Upper lobe of left lung (tissue), 6 donors: ENCODE measurements around the gene B4GALNT4. TPM values are rescaled to one million over a fixed set of nuclear protein-coding genes. Genes with fewer than 3 reads are reported as not detected.

Source experiments
- ATAC-seq, 2 donors: fragments of 200-7000 bp; cut with Tn5 transposase; one replicate each; pipeline ENCODE4 v1.9.1; 2022; ENCODE audit warnings: mild to moderate bottlenecking in 2 of 2, moderate library complexity in 2 of 2; ENCODE audit not compliant: low FRiP score in 2 of 2
- DNase-seq, 2 donors: peaks; one replicate each; pipeline ENCODE4 v3.0.0-alpha.2; 2019 to 2020
- H3K27ac ChIP-seq, 4 donors: fragments of 200-600 bp; sonication (generic); one replicate each; pipeline ENCODE4 v1.5.1; 2016 to 2019
- H3K27me3 ChIP-seq, 4 donors: fragments of 200-600 bp; sonication (generic); one replicate each; pipeline ENCODE4 v1.5.1; 2017 to 2019
- H3K36me3 ChIP-seq, 4 donors: fragments of 200-600 bp; sonication (generic); one replicate each; pipeline ENCODE4 v1.5.1; 2016 to 2019
- H3K4me1 ChIP-seq, 4 donors: fragments of 200-600 bp; sonication (generic); one replicate each; pipeline ENCODE4 v1.5.1; 2018 to 2019
- H3K4me3 ChIP-seq, 4 donors: fragments of 200-600 bp; sonication (generic); one replicate each; pipeline ENCODE4 v1.5.1; 2017 to 2019; ENCODE audit warnings: mild to moderate bottlenecking in 2 of 4, moderate library complexity in 1 of 4
- H3K9me3 ChIP-seq, 4 donors: fragments of 200-600 bp; sonication (generic); one replicate each; pipeline ENCODE4 v1.5.1; 2018 to 2019
- CTCF ChIP-seq, 6 experiments: fragments of 450-650 bp in 4 of 6; fragments of 200-600 bp in 2 of 6; sonication (generic) in 2 of 6; IDR thresholded peaks; one replicate each; pipeline ENCODE4 v1.5.1; 2016 to 2019; ENCODE audit warnings: antibody characterized with exemption in 6 of 6
- EP300 ChIP-seq, 4 donors: sonication (generic); formaldehyde crosslinking; IDR thresholded peaks; one replicate each; pipeline ENCODE4 v1.5.1; 2017; ENCODE audit warnings: antibody characterized with exemption in 4 of 4, control low read depth in 2 of 4
- POLR2A ChIP-seq, 4 donors: fragments of 450-650 bp; IDR thresholded peaks; one replicate each; pipeline ENCODE4 v1.5.1; 2016 to 2017; ENCODE audit warnings: antibody characterized with exemption in 4 of 4, mild to moderate bottlenecking in 2 of 4
- POLR2AphosphoS5 ChIP-seq, 2 donors: sonication (generic); formaldehyde crosslinking; IDR thresholded peaks; one replicate each; pipeline ENCODE4 v1.5.1; 2017; ENCODE audit warnings: antibody characterized with exemption in 2 of 2
- WGBS, 2 donors: methylation state at CpG; one replicate each; pipeline ENCODE4 v1.1.5; 2017 to 2018; 5-methylcytosine and 5-hydroxymethylcytosine counted together
- total RNA-seq, 6 donors: library from RNA; depleted of rRNA in 4 of 6; stranded (reverse); fragments of >200 nt in 4 of 6; gene quantifications; one replicate each; pipeline versions ENCODE4 v1.1.0 to v1.2.1, GENCODE V29; 2016 to 2021
- donor health status: DM: no; HTN: no; CAD: no; lungs with moderate emphysema.
- donor health status: DM: no; HTN: yes; CAD: no; lungs with severe emphysema.

Gene B4GALNT4
- total RNA-seq, 6 donors from 2014 or later = 0.23 to 2.1 (median 0.54) TPM; not detected in 1

- Histone ChIP-seq H3K27me3 (peaks cover 0 to 13% (median 0%) of the 10 kb centered on the region in 4 donors), H3K4me1 (peaks cover 14 to 30% (median 15%) of the 10 kb centered on the region in 4 donors), H3K27ac (no peak overlapping the region), H3K36me3 (peaks cover 0 to 18% (median 5%) of the 10 kb centered on the region in 4 donors), H3K9me3 (no peaks in the 10 kb centered on the region), H3K4me3 (no peak overlapping the region)
- DNase-seq = peak in 1 of 2 donors; percentile 82
- no peak for ATAC-seq
- WGBS, 2 donors = 79 to 83% methylated on average over 12 to 43 of the region's 55 CpGs
- TF ChIP-seq EP300 (IDR thresholded peaks at IDR 0.05) (no peak), CTCF (IDR thresholded peaks at IDR 0.05) (no peak), POLR2AphosphoS5 (IDR thresholded peaks at IDR 0.05) (no peak), POLR2A (IDR thresholded peaks at IDR 0.05) (no peak)
These were observed 33.9 kb downstream of the B4GALNT4 start for GRCh38 chr11:403021-403760.

GRCh38 chr11:403761-404431 lies 34.6 kb downstream of the B4GALNT4 start:
- Histone ChIP-seq H3K4me3 (no peak overlapping the region), H3K27me3 (peaks cover 0 to 13% (median 0%) of the 10 kb centered on the region in 4 donors), H3K36me3 (peaks cover 0 to 18% (median 5%) of the 10 kb centered on the region in 4 donors), H3K27ac (no peak overlapping the region), H3K4me1 (peaks cover 14 to 30% (median 15%) of the 10 kb centered on the region in 4 donors), H3K9me3 (no peaks in the 10 kb centered on the region)
- WGBS, 2 donors = 88 to 93% methylated on average over 10 to 27 of the region's 27 CpGs
- peak in 1 of 2 donors; percentile 82 for DNase-seq
- no peak for TF ChIP-seq EP300 (IDR thresholded peaks at IDR 0.05)
- no peak for TF ChIP-seq POLR2A (IDR thresholded peaks at IDR 0.05)
- TF ChIP-seq POLR2AphosphoS5 (IDR thresholded peaks at IDR 0.05) = no peak
- TF ChIP-seq CTCF (IDR thresholded peaks at IDR 0.05) = no peak
- ATAC-seq = no peak

GRCh38 chr11:404551-405264 lies 35.4 kb downstream of the B4GALNT4 start:
- peaks cover 14 to 30% (median 15%) of the 10 kb centered on the region in 4 donors for H3K4me1 ChIP-seq
- ATAC-seq (no peak), DNase-seq (peak in 1 of 2 donors; percentile 61)
- H3K27me3 ChIP-seq = peaks cover 0 to 13% (median 0%) of the 10 kb centered on the region in 4 donors
- TF ChIP-seq POLR2A (IDR thresholded peaks at IDR 0.05) (no peak), POLR2AphosphoS5 (IDR thresholded peaks at IDR 0.05) (no peak), CTCF (IDR thresholded peaks at IDR 0.05) (no peak), EP300 (IDR thresholded peaks at IDR 0.05) (no peak)
- WGBS, 2 donors = 96 to 97% methylated on average over 8 to 13 of the region's 14 CpGs
- no peak overlapping the region for H3K4me3 ChIP-seq
- H3K27ac ChIP-seq = no peak overlapping the region
- peaks cover 0 to 18% (median 5%) of the 10 kb centered on the region in 4 donors for H3K36me3 ChIP-seq
- no peaks in the 10 kb centered on the region for H3K9me3 ChIP-seq

- peak in 1 of 2 donors; percentile 1 for ATAC-seq
- H3K4me1 ChIP-seq = peaks cover 14 to 26% (median 15%) of the 10 kb centered on the region in 4 donors
- DNase-seq = peak in 1 of 2 donors; percentile 87
- 80 to 83% methylated on average over 11 to 17 of the region's 17 CpGs for WGBS, 2 donors
- H3K27me3 ChIP-seq = peaks cover 0 to 7% (median 0%) of the 10 kb centered on the region in 4 donors
- H3K36me3 ChIP-seq = peaks cover 0 to 18% (median 5%) of the 10 kb centered on the region in 4 donors
- H3K9me3 ChIP-seq = no peaks in the 10 kb centered on the region
- H3K4me3 ChIP-seq = no peak overlapping the region
- TF ChIP-seq EP300 (IDR thresholded peaks at IDR 0.05) = no peak
- no peak for TF ChIP-seq POLR2AphosphoS5 (IDR thresholded peaks at IDR 0.05)
- no peak for TF ChIP-seq CTCF (IDR thresholded peaks at IDR 0.05)
- TF ChIP-seq POLR2A (IDR thresholded peaks at IDR 0.05) = no peak
- peak overlapping the region in 1 of 4 donors; percentile 2 for H3K27ac ChIP-seq
These were observed 36.1 kb downstream of the B4GALNT4 start for GRCh38 chr11:405323-405953.
